Measurements from ENCODE around the gene PAK5.

Gene PAK5

GRCh38 chr20:9792674-9793073, 46.2 kb downstream of the PAK5 start:
- no peak for DNase-seq (ENCODE audit: low read depth in 2 of 3, low spot score in 1 of 3)

DNA sequence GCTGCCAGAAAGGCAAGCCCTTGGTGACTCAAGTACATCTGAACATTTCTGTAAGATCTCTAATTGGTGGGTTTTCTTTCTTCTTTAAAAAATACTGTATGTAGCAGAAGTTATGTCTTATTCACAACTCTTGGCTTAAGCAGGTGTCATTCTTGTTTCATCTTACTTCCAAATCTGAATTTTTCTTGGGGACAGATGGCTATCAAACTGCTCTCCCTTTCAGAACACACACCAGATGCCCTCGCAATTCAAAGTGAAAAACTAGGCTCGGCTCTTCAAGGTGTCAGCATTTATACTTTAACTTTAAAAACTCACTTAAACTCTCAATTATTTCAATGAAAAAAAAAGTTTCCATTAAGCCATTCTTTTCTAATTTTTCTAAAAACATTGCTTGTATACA, 49.7 kb downstream of the PAK5 start:
- DNase-seq (ENCODE audit: low read depth in 2 of 3, low spot score in 1 of 3): no peak

DNA sequence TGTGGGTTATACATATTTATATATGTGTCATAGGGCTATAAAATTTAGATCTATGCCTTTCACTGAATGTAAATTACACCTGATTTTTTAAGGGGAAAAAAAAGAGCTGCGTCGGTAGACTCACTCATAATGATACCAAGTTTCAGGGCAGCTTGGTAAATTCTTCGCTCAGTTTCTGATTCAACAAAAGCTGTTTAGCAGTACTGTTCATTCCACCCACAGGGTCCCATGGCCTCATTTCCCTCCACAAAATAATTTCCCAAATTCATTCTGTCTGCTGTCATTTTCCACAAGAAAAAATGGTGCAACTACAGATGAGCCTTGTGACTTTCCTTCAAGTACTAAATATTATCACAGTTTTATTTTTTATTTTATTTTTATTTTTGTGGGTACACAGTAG, 63.7 kb downstream of the PAK5 start:
- no peak for DNase-seq (ENCODE audit: low read depth in 2 of 3, low spot score in 1 of 3)

GRCh38 chr20:9769954-9770353, 68.9 kb downstream of the PAK5 start:
- DNase-seq (ENCODE audit: low read depth in 2 of 3, low spot score in 1 of 3): no peak

GRCh38 chr20:9761476-9761875, 77.4 kb downstream of the PAK5 start:
- DNase-seq (ENCODE audit: low read depth in 2 of 3, low spot score in 1 of 3): no peak

DNA sequence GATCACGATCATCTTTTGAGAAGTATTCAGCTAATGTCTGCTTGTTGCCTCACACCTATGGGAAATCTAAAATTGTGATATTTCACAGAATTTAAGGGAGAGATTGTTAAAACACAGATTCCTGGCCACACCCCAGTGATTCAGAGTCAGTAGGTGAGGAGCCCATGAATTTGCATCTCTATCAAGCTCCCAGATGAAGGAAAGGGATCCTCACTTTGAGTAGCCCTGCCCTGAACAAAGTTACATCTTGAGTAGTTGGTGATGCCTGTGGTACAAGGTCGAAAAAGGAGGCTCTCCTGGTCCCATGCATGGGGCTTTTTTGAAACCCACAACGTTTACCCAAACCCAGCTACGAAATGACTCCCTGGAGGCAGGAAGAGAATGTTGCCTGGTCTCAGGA, 79.5 kb downstream of the PAK5 start:
- no peak for DNase-seq (ENCODE audit: low read depth in 2 of 3, low spot score in 1 of 3)

DNA sequence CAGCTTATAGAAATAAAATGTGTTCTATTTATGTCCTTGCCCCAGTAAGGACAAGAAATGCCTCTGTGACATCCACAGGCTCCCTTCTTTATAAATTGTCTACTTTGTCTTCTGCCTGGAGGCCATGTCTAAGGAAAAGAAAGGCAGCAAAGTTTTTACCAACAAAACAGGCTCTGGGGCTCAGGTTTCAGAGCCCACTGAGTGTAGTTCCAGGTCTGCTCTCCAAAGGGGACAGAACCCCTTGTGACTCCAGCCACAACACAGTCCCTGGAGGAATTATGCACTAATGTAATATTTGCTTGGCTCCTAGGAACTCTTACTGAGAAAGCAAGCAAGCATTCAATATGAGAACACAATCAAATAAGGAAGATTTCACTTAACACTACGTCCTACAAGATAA, 80.1 kb downstream of the PAK5 start:
- DNase-seq (ENCODE audit: low read depth in 2 of 3, low spot score in 1 of 3): no peak

DNA sequence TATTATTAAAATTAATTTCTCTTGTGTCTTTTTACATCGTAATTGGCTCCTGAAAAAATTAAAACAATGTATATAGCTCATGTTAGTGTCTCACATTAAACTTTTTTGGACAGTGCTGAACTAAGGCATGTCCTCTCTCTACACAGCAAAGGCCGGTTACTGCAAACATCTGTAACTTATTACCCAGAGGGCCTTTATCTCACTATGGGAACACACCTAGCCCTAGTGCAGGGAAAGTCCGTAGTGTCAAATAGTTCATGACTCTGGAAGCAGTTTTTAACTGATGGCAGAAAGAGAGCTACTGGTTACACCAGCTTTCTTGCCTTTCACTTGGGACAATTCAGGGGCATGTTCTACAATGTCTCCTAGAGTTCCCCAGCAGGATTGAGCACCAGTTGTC, 82.2 kb downstream of the PAK5 start:
- DNase-seq (ENCODE audit: low read depth in 2 of 3, low spot score in 1 of 3): no peak

DNA sequence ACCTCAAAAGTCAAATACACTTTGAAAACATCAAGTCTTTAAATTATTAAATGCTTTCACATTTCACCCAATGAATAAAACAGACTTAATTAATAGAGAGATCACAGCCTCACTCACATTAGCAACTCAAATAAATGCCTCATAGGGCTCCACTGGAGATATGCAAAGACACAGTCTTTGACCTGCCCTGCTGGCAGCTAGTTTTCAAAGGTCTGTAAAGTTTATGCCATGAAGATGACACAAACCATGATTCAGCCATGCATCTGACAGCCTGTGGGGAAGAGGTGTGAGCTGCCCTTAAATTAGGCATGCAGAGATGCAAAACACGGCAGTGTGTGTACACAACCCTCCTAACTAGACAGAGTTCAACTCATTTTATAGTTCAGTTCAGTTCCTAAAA, 83.6 kb downstream of the PAK5 start:
- DNase-seq (ENCODE audit: low read depth in 2 of 3, low spot score in 1 of 3): no peak

- no peak for DNase-seq (ENCODE audit: low read depth in 2 of 3, low spot score in 1 of 3)
Measured at GRCh38 chr20:9744551-9744950, 94.3 kb downstream of the PAK5 start.

GRCh38 chr20:9743871-9744270, 95.0 kb downstream of the PAK5 start:
- DNase-seq (ENCODE audit: low read depth in 2 of 3, low spot score in 1 of 3): no peak

- no peak for DNase-seq (ENCODE audit: low read depth in 2 of 3, low spot score in 1 of 3)
Measured at GRCh38 chr20:9742821-9743220, 96.1 kb downstream of the PAK5 start.

- DNase-seq (ENCODE audit: low read depth in 2 of 3, low spot score in 1 of 3): no peak
Measured at GRCh38 chr20:9741996-9742395, 96.9 kb downstream of the PAK5 start.

GRCh38 chr20:9740486-9740885, 98.4 kb downstream of the PAK5 start:
- DNase-seq (ENCODE audit: low read depth in 2 of 3, low spot score in 1 of 3): no peak

DNA sequence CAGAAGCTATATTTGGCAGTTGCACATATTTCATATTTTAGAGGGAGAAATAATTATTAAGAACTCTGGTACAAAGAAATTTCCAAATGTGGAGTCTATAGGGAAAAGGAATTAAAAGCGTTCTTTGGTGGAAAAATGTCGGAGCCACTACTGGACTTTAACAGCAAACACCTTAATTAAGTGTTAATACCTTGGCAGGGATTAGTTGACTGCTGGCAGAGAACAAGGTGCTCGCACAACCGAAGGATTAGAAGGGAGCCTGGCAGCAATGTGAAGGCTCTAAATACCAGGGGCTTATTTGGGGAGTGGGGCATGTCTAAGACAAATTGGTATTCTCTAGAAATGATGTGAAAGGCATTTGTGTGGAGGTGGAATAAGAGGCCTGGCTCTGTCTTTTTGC, 98.9 kb downstream of the PAK5 start:
- DNase-seq (ENCODE audit: low read depth in 2 of 3, low spot score in 1 of 3): no peak

- DNase-seq (ENCODE audit: low read depth in 2 of 3, low spot score in 1 of 3): no peak
Measured at GRCh38 chr20:9736373-9736772, 102.5 kb downstream of the PAK5 start.

- no peak for DNase-seq (ENCODE audit: low read depth in 2 of 3, low spot score in 1 of 3)
Measured at GRCh38 chr20:9723501-9724202, 115.2 kb downstream of the PAK5 start.

DNA sequence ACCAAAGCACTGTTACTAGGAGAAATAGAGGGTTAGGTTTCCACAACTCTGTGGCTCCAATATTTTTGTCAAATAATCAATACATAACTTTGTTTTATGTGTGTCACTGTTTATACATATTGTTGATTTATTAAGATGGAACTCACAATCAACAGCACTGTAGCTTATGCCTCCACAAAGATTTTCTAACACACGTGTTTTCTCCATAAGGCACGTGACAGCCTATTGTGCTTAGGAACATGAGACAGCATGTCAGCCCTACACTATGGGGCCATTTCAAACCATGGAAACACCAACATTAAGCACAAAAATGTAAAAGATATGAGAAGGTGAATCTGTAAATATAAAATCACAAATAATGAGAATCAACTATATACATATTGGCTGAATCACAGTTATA, 127.0 kb downstream of the PAK5 start:
- no peak for DNase-seq (ENCODE audit: low read depth in 2 of 3, low spot score in 1 of 3)

GRCh38 chr20:9710685-9711084, 128.2 kb downstream of the PAK5 start:
- no peak for DNase-seq (ENCODE audit: low read depth in 2 of 3, low spot score in 1 of 3)

DNA sequence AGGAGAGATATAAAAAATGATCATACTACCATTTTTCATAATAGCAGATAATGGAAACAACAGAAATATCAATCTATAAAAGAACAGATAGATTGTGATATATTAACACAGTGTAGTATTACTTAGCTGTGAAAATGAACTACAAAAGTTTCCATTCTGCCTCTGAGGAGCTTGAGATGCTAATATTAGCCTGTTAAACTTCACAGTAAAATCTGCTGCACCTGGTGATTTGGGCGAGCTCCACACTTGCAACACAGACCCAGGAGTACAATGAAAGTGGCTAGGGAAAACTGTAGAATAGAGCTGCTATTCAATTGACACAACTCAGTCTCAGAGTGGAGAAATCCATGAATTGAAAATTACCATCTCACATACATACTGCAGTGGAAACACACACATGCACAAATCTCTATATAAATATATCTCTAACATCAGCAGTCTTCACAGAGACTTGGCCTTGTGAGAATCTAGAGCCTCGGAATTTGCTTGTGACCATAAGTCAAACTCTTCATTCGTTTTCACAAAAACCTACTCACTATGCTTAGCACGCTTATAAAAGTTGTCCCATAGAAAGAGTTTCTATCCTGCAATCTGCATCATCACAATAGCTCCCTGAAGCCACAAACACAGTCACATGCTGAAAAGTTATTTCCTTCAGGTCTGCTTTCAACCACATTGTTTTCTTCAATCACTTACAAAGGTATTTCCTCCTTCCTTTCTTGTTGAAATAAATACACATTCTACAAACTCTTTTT, 133.0 kb downstream of the PAK5 start:
- DNase-seq (ENCODE audit: low read depth in 2 of 3, low spot score in 1 of 3): no peak

DNA sequence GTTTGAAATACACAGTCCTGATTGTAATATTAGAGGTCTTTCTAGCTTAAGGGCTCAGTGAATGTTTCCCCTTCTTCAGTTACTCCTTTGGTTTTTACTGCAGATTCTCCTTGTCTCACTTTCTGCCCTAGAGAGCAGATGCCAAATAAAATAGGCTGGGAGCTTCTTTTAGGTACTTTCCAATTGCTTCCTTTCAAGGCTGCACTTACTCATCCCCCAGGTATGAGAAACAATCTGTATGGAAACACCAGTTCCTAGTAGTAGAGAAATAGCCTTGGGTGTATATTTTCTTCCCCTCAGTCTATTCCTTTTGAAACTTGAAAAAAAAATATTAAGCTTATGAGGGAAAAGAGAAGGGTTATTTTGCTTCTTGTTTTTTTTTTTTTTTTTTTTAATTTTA, 139.7 kb downstream of the PAK5 start:
- no peak for DNase-seq (ENCODE audit: low read depth in 2 of 3, low spot score in 1 of 3)

GRCh38 chr20:9689041-9689440, 149.8 kb downstream of the PAK5 start:
- DNase-seq (ENCODE audit: low read depth in 2 of 3, low spot score in 1 of 3): no peak

DNA sequence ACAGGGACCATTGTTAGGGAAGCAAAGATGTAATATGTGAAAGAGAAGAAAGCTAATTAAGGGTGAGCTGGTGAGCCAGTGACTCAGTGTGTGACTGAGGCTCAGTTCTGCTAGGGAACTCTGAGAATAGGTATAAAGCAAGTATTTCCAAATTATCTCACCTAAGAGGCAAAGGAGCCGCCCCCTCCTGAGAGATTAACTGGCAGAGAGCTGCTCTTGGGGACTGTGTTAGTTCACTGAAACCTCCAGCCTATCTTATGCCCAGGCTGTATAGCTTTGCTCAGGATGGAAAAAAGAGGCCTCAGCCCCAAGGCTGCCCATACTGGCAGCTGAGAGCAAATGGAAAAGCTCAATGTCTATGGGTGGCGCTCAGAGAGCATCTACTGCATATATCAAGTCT, 152.0 kb downstream of the PAK5 start:
- DNase-seq (ENCODE audit: low read depth in 2 of 3, low spot score in 1 of 3): no peak

Measured in stimulated activated CD4-positive, alpha-beta T cell treated with anti-CD3 and anti-CD28 coated beads, Interleukin-12 subunit alpha, Interleukin-12 subunit beta, amount 100 ng/mL, for 48 hours (primary cell).